Caco-2 (cell line): ENCODE results near the gene AOC2. TPM values are rescaled to one million over a fixed set of nuclear protein-coding genes. Genes with fewer than 3 reads are reported as not detected.
"Not testable (repeated sequence)": the region's sequence is repeated elsewhere in the genome, so short reads cannot be mapped to it uniquely, and the experiment has no call there.

ENCODE experiments used
- BruUV-seq: library from RNA; stranded (reverse); fragments of 400-500 nt; replicated peaks from 2 replicates; lab custom pipeline; 2021; lab: Mats Ljungman, UMichigan
- CTCF ChIA-PET: fragments of 300-600 bp; sonication (Branson Sonifier 250); formaldehyde crosslinking; loops from one replicate; lab custom pipeline; 2022; ENCODE audit warnings: antibody characterized with exemption; lab: Charles Lee
- POLR2A ChIA-PET: fragments of 300-600 bp; sonication (Branson Sonifier 250); formaldehyde crosslinking; loops from one replicate; lab custom pipeline; 2022; ENCODE audit warnings: antibody characterized with exemption; lab: Charles Lee
- DNase-seq, 2 experiments: peaks; one replicate each; pipeline versions ENCODE4 v3.0.0 to v3.0.0-alpha.2; 2020 to 2022
- H3K27me3 ChIP-seq: replicated peaks from 2 replicates; pipeline ENCODE4 v1.6.0; 2011; ENCODE audit warnings: low read length; ENCODE audit not compliant: control insufficient read depth, insufficient read depth
- H3K36me3 ChIP-seq: 2 replicates; pipeline ENCODE4 v1.5.1; 2011; ENCODE audit warnings: low read length; ENCODE audit not compliant: control insufficient read depth, insufficient read depth
- H3K4me1 ChIP-seq: fragments of 250-450 bp; sonication (Bioruptor Pico); 2 replicates; pipeline ENCODE4 v1.5.1; 2020; ENCODE audit warnings: mild to moderate bottlenecking
- H3K4me3 ChIP-seq: 2 replicates; pipeline ENCODE4 v1.5.1; 2011; ENCODE audit warnings: low read depth, mild to moderate bottlenecking, control low read depth, low read length
- H3K9me3 ChIP-seq: fragments of 250-450 bp; sonication (Bioruptor Pico); 2 replicates; pipeline ENCODE4 v1.5.1; 2020; ENCODE audit warnings: mild to moderate bottlenecking, moderate library complexity
- H3K27ac Mint-ChIP-seq: one replicate; pipeline ENCODE4 v1.8.0; 2022; ENCODE audit warnings: mixed read lengths; ENCODE audit not compliant: unreplicated experiment
- H3K27me3 Mint-ChIP-seq: one replicate; pipeline ENCODE4 v1.8.0; 2022; ENCODE audit warnings: mixed read lengths; ENCODE audit not compliant: insufficient read depth, unreplicated experiment
- H3K36me3 Mint-ChIP-seq: one replicate; pipeline ENCODE4 v1.8.0; 2022; ENCODE audit warnings: mild to moderate bottlenecking, mixed read lengths; ENCODE audit not compliant: insufficient read depth, unreplicated experiment
- H3K4me1 Mint-ChIP-seq: one replicate; pipeline ENCODE4 v1.8.0; 2022; ENCODE audit warnings: low read depth, mixed read lengths; ENCODE audit not compliant: unreplicated experiment
- H3K4me3 Mint-ChIP-seq: one replicate; pipeline ENCODE4 v1.8.0; 2022; ENCODE audit warnings: mild to moderate bottlenecking, moderate library complexity, mixed read lengths; ENCODE audit not compliant: unreplicated experiment
- H3K9me3 Mint-ChIP-seq: one replicate; pipeline ENCODE4 v1.8.0; 2022; ENCODE audit warnings: mixed read lengths; ENCODE audit not compliant: unreplicated experiment
- intact Hi-C: fragments of 100-400 bp; cut with micrococcal nuclease; formaldehyde crosslinking; loops from one replicate; pipeline ENCODE4 v1.10.0; 2022; ENCODE audit not compliant: unreplicated experiment
- total RNA-seq: library from RNA; stranded (reverse); gene quantifications from 2 replicates; pipeline ENCODE4 v1.2.3, GENCODE V29; 2022
- TF ChIP-seq, protein P1 (sequence below), 2 experiments: fragments of 200-600 bp in 1 of 2; IDR thresholded peaks; 1 replicate in 1 of 2; 2 replicates in 1 of 2; pipeline versions ENCODE4 v1.5.1 to v1.8.0; 2011 to 2022; ENCODE audit warnings: antibody characterized with exemption in 1 of 2, control low read depth in 1 of 2, inconsistent platforms in 1 of 2, low read depth in 1 of 2, low read length in 1 of 2, mild to moderate bottlenecking in 1 of 2, moderate library complexity in 1 of 2; ENCODE audit not compliant: insufficient read depth in 1 of 2, severe bottlenecking in 1 of 2, unreplicated experiment in 1 of 2

Gene AOC2
- total RNA-seq, 1 experiment from 2014 or later: 4.2 TPM

DNA sequence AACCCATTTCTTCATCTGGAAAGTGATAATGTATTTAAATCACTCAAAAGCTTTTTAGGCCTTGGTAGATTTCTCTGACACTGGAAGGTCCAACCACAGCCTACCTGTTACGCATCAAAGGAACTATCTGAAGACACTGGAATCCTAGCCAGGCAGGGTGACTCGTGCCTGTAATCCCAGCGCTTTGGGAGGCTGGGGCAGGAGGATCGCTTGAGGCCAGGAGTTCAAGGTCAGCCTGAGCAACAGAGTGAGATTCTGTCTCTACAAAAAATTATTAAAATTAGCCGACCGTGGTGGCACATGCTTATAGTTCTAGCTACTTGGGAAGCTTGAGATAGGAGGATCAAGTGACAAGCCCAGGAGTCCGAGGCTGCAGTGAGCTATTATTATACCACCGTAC lies 37.8 kb downstream of the AOC2 start:
- Histone ChIP-seq H3K9me3 (no peaks in the 10 kb centered on the region), H3K4me3 (no peak overlapping the region), H3K27me3 (no peaks in the 10 kb centered on the region), H3K36me3 (no peaks in the 10 kb centered on the region), H3K4me1 (peaks cover 9% of the 10 kb centered on the region)
- Mint-ChIP-seq H3K27me3 (no peaks in the 10 kb centered on the region), H3K4me1 (peaks cover 17% of the 10 kb centered on the region), H3K9me3 (no peaks in the 10 kb centered on the region), H3K36me3 (no peaks in the 10 kb centered on the region), H3K27ac (no peak overlapping the region), H3K4me3 (no peak overlapping the region)
- TF ChIP-seq, protein P1, sequence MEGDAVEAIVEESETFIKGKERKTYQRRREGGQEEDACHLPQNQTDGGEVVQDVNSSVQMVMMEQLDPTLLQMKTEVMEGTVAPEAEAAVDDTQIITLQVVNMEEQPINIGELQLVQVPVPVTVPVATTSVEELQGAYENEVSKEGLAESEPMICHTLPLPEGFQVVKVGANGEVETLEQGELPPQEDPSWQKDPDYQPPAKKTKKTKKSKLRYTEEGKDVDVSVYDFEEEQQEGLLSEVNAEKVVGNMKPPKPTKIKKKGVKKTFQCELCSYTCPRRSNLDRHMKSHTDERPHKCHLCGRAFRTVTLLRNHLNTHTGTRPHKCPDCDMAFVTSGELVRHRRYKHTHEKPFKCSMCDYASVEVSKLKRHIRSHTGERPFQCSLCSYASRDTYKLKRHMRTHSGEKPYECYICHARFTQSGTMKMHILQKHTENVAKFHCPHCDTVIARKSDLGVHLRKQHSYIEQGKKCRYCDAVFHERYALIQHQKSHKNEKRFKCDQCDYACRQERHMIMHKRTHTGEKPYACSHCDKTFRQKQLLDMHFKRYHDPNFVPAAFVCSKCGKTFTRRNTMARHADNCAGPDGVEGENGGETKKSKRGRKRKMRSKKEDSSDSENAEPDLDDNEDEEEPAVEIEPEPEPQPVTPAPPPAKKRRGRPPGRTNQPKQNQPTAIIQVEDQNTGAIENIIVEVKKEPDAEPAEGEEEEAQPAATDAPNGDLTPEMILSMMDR (IDR thresholded peaks at IDR 0.05; ENCODE audit: insufficient read depth in 1 of 2, low read depth in 1 of 2, low read length in 1 of 2, severe bottlenecking in 1 of 2, unreplicated experiment in 1 of 2): no peak
- BruUV-seq: no TSS peak
- intact Hi-C loops: no loop called here
- POLR2A ChIA-PET: no interaction called here
- CTCF ChIA-PET: interaction anchor here (0.6 to 1.3 kb wide), 2 partner anchors 37 to 304 kb away, joined by 3 to 4 read pairs; no protein-coding TSS in a partner anchor
- DNase-seq: no peak

DNA sequence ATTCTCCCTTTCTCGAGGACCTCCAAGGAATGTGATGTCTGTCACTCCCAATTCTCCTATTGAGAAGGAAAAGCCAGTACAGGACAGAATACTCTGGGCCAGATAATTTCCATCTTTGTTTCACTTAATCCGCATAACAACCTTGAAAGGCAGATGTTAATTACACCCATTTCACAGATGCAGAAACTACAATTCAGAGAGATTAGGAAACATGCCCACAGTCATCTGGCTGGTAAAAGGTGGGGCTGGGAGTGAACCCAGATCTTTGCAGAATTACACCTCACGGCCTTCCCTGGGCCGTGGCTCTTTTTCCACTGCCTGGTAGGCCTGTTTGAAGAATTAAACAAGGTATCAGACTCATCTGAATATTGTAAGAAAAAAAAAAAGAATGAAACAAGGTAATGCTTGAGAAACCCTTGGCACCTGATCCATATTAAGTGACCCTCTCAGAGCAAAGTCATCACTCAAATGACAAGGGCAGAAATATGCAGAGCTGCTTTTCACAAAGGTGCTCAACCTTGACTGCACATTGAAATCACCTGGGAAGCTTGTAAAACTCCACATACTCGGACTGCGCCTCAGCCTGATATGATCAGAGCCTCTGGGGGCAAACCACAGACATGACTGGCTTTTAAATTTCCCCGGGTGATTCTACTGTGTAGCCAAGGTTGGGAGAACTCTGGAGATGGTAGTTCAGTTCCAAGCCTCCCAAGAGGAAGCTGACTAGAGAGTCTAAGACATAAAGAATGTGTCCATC lies 39.6 kb downstream of the AOC2 start:
- Histone ChIP-seq H3K4me3 (no peak overlapping the region), H3K36me3 (no peaks in the 10 kb centered on the region), H3K27me3 (no peaks in the 10 kb centered on the region), H3K4me1 (peaks cover 9% of the 10 kb centered on the region), H3K9me3 (no peaks in the 10 kb centered on the region)
- DNase-seq: no peak
- no peaks in the 10 kb centered on the region for H3K9me3 Mint-ChIP-seq
- no peak overlapping the region for H3K27ac Mint-ChIP-seq
- intact Hi-C loops: no loop called here
- ChIA-PET POLR2A (no interaction called here), CTCF (interaction anchor here (0.8 kb wide), 1 partner anchor 60 kb away, joined by 3 read pairs; the partner anchor contains the start of gene BECN1)
- no TSS peak for BruUV-seq
- H3K4me1 Mint-ChIP-seq: peaks cover 8% of the 10 kb centered on the region
- TF ChIP-seq, protein P1 (IDR thresholded peaks at IDR 0.05; ENCODE audit: insufficient read depth in 1 of 2, low read depth in 1 of 2, low read length in 1 of 2, severe bottlenecking in 1 of 2, unreplicated experiment in 1 of 2): no peak
- H3K27me3 Mint-ChIP-seq: no peaks in the 10 kb centered on the region
- no peak overlapping the region for H3K4me3 Mint-ChIP-seq
- H3K36me3 Mint-ChIP-seq: no peaks in the 10 kb centered on the region

DNA sequence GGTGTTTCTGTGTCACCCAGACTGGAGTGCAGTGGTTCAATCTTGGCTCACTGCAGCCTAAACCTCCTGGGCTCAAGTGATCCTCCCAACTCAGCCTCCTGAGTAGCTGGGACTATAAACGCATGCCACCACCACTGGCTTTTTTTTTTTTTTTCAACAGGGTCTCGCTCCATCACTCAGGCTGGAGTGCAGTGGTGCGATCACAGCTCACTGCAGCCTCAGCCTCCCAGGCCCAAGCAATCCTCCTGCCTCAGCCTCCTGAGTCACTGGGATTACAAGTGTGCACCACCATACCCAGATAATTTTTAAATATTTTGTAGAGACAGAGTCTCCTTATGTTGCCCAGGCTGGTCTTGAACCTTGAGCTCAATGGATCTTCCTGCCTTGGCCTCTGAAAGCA lies 41.4 kb downstream of the AOC2 start:
- H3K27me3 ChIP-seq, H3K9me3 Mint-ChIP-seq, POLR2A ChIA-PET, H3K27me3 Mint-ChIP-seq, H3K36me3 Mint-ChIP-seq, H3K4me3 Mint-ChIP-seq, H3K4me1 Mint-ChIP-seq, BruUV-seq, H3K27ac Mint-ChIP-seq, H3K9me3 ChIP-seq, H3K4me3 ChIP-seq, H3K36me3 ChIP-seq, DNase-seq, H3K4me1 ChIP-seq, CTCF ChIA-PET: not testable (repeated sequence)
- intact Hi-C loops: loop anchor here (5.0 kb wide), 1 partner anchor 41 kb away; no protein-coding TSS in a partner anchor
